H9 (cell line): ENCODE measurements around the gene TNPO1. TPM values are rescaled to one million over a fixed set of nuclear protein-coding genes. Genes with fewer than 3 reads are reported as not detected.

ENCODE experiments used
- DNase-seq: peaks from one replicate; pipeline ENCODE4 v3.0.0-alpha.2; 2017
- H2AFZ ChIP-seq: one replicate; pipeline ENCODE4 v1.6.1; 2013; ENCODE audit warnings: mild to moderate bottlenecking, low read length, control low read depth, moderate library complexity
- H2AK5ac ChIP-seq: 2 replicates; pipeline ENCODE4 v1.6.1; 2013; ENCODE audit warnings: low read length, control low read depth, mixed read lengths; ENCODE audit not compliant: insufficient read length
- H2BK120ac ChIP-seq: one replicate; pipeline ENCODE4 v1.6.1; 2013; ENCODE audit warnings: low read depth, mild to moderate bottlenecking, low read length, control low read depth, inconsistent platforms; ENCODE audit not compliant: poor library complexity, severe bottlenecking
- H2BK12ac ChIP-seq: 2 replicates; pipeline ENCODE4 v1.6.1; 2013; ENCODE audit warnings: low read length, control low read depth, mixed read lengths, low read depth; ENCODE audit not compliant: insufficient read length
- H2BK15ac ChIP-seq: 2 replicates; pipeline ENCODE4 v1.6.1; 2013; ENCODE audit warnings: low read depth, low read length, control low read depth
- H2BK20ac ChIP-seq: one replicate; pipeline ENCODE4 v1.6.1; 2013; ENCODE audit warnings: low read depth, mild to moderate bottlenecking, low read length, control low read depth, inconsistent platforms; ENCODE audit not compliant: poor library complexity, severe bottlenecking
- H2BK5ac ChIP-seq: 2 replicates; pipeline ENCODE4 v1.6.1; 2013; ENCODE audit warnings: low read length, control low read depth, mixed read lengths; ENCODE audit not compliant: insufficient read length
- H3K14ac ChIP-seq: 2 replicates; pipeline ENCODE4 v1.6.1; 2013; ENCODE audit warnings: low read length, control low read depth; ENCODE audit not compliant: insufficient read depth
- H3K18ac ChIP-seq: 2 replicates; pipeline ENCODE4 v1.6.1; 2013; ENCODE audit warnings: low read depth, mild to moderate bottlenecking, mixed read lengths, low read length, control low read depth; ENCODE audit not compliant: insufficient read length
- H3K23ac ChIP-seq: 2 replicates; pipeline ENCODE4 v1.6.1; 2013; ENCODE audit warnings: low read length, control low read depth, mixed read lengths, low read depth; ENCODE audit not compliant: insufficient read length
- H3K23me2 ChIP-seq: 2 replicates; pipeline ENCODE4 v1.6.1; 2013; ENCODE audit warnings: low read depth, mild to moderate bottlenecking, mixed read lengths, low read length, control low read depth; ENCODE audit not compliant: insufficient read length, poor library complexity, severe bottlenecking
- H3K27ac ChIP-seq: 2 replicates; pipeline ENCODE4 v1.5.1; 2013; ENCODE audit warnings: low read length, control low read depth, mixed read lengths, low read depth; ENCODE audit not compliant: insufficient read length
- H3K27me3 ChIP-seq: 2 replicates; pipeline ENCODE4 v1.6.1; 2013; ENCODE audit warnings: low read length, control low read depth, inconsistent platforms; ENCODE audit not compliant: insufficient read depth
- H3K4ac ChIP-seq: 2 replicates; pipeline ENCODE4 v1.6.1; 2013; ENCODE audit warnings: low read depth, mild to moderate bottlenecking, control low read depth, inconsistent platforms, low read length, moderate library complexity
- H3K4me1 ChIP-seq: 2 replicates; pipeline ENCODE4 v1.6.1; 2013; ENCODE audit warnings: low read length, control low read depth, inconsistent platforms; ENCODE audit not compliant: insufficient read depth
- H3K4me2 ChIP-seq: 2 replicates; pipeline ENCODE4 v1.6.1; 2013; ENCODE audit warnings: low read length, control low read depth, mixed read lengths; ENCODE audit not compliant: insufficient read length, insufficient read depth
- H3K56ac ChIP-seq: 2 replicates; pipeline ENCODE4 v1.6.1; 2013; ENCODE audit warnings: low read depth, mild to moderate bottlenecking, mixed read lengths, low read length, control low read depth; ENCODE audit not compliant: insufficient read length
- H3K79me1 ChIP-seq: 2 replicates; pipeline ENCODE4 v1.6.1; 2013; ENCODE audit warnings: low read depth, mild to moderate bottlenecking, moderate library complexity, low read length, control low read depth, inconsistent platforms; ENCODE audit not compliant: insufficient read depth, poor library complexity, severe bottlenecking
- H3K79me2 ChIP-seq: 2 replicates; pipeline ENCODE4 v1.6.1; 2013; ENCODE audit warnings: low read length, control low read depth, inconsistent platforms; ENCODE audit not compliant: insufficient read depth
- H3K9ac ChIP-seq: 2 replicates; pipeline ENCODE4 v1.6.1; 2013; ENCODE audit warnings: low read length, control low read depth, mixed read lengths; ENCODE audit not compliant: insufficient read length; ENCODE audit errors: extremely low read depth
- H3K9me3 ChIP-seq: one replicate; pipeline ENCODE4 v1.6.1; 2013; ENCODE audit warnings: low read depth, low read length, inconsistent platforms; ENCODE audit not compliant: control insufficient read depth
- H3T11ph ChIP-seq: one replicate; pipeline ENCODE4 v1.6.1; 2013; ENCODE audit warnings: mild to moderate bottlenecking, low read length, control low read depth, inconsistent platforms
- H4K20me1 ChIP-seq: one replicate; pipeline ENCODE4 v1.6.1; 2013; ENCODE audit not compliant: control insufficient read depth, insufficient read length, insufficient read depth
- H4K5ac ChIP-seq: 2 replicates; pipeline ENCODE4 v1.6.1; 2013; ENCODE audit warnings: low read depth, mild to moderate bottlenecking, mixed read lengths, low read length, control low read depth; ENCODE audit not compliant: insufficient read length
- H4K8ac ChIP-seq: replicated peaks from 2 replicates; pipeline ENCODE4 v1.6.1; 2013; ENCODE audit warnings: low read length, control low read depth, mixed read lengths, low read depth; ENCODE audit not compliant: insufficient read length
- H4K91ac ChIP-seq: 2 replicates; pipeline ENCODE4 v1.6.1; 2013; ENCODE audit warnings: low read depth, mild to moderate bottlenecking, moderate library complexity, mixed read lengths, low read length, control low read depth; ENCODE audit not compliant: insufficient read length
- H3K27ac Mint-ChIP-seq, 3 experiments: 2 replicates in 2 of 3; 3 replicates in 1 of 3; pipeline ENCODE4 v1.8.0; 2020 to 2021; ENCODE audit warnings: mixed read lengths in 3 of 3, mild to moderate bottlenecking in 1 of 3, moderate library complexity in 1 of 3
- H3K27me3 Mint-ChIP-seq: 2 replicates; pipeline ENCODE4 v1.8.0; 2021; ENCODE audit warnings: low read depth, mild to moderate bottlenecking, moderate library complexity, mixed read lengths
- H3K36me3 Mint-ChIP-seq, 3 experiments: 2 replicates in 2 of 3; 3 replicates in 1 of 3; pipeline ENCODE4 v1.8.0; 2020 to 2021; ENCODE audit warnings: low read depth in 3 of 3, mixed read lengths in 3 of 3; ENCODE audit not compliant: insufficient read depth in 1 of 3
- H3K4me1 Mint-ChIP-seq, 2 experiments: 2 replicates each; pipeline ENCODE4 v1.8.0; 2020; ENCODE audit warnings: mixed read lengths in 2 of 2
- H3K4me3 Mint-ChIP-seq, 2 experiments: 2 replicates in 1 of 2; 3 replicates in 1 of 2; pipeline ENCODE4 v1.8.0; 2020 to 2021; ENCODE audit warnings: mild to moderate bottlenecking in 2 of 2, mixed read lengths in 2 of 2, moderate library complexity in 1 of 2
- H3K9me3 Mint-ChIP-seq, 2 experiments: 2 replicates in 1 of 2; 3 replicates in 1 of 2; pipeline ENCODE4 v1.8.0; 2020; ENCODE audit warnings: mild to moderate bottlenecking in 2 of 2, mixed read lengths in 2 of 2, moderate library complexity in 1 of 2
- WGBS: extraction: QIAGEN DNeasy Blood & Tissue Kit; methylation state at CpG from one replicate; pipeline ENCODE4 v1.1.7; 2013; ENCODE audit warnings: missing lambda C conversion rate, low lambda C conversion rate, mixed read lengths; ENCODE audit not compliant: insufficient read length; ENCODE audit errors: extremely low coverage; 5-methylcytosine and 5-hydroxymethylcytosine counted together
- microRNA-seq: library from miRNA; unstranded; fragments of <30 nt; microRNA quantifications from one replicate; pipeline ENCODE4, GENCODE V29; 2020; ENCODE audit warnings: borderline microRNAs expressed
- total RNA-seq: library from RNA; stranded (reverse); gene quantifications from 2 replicates; pipeline ENCODE4 v1.2.1, GENCODE V29; 2021
- TF ChIP-seq, protein P1 (sequence below): fragments of 200-600 bp; sonication (generic); conservative IDR thresholded peaks from 3 replicates; pipeline ENCODE4 v1.8.0; 2021; ENCODE audit warnings: antibody characterized with exemption, mild to moderate bottlenecking

TNPO1 gene
- total RNA-seq, 1 experiment from 2014 or later, result 164 TPM

DNA sequence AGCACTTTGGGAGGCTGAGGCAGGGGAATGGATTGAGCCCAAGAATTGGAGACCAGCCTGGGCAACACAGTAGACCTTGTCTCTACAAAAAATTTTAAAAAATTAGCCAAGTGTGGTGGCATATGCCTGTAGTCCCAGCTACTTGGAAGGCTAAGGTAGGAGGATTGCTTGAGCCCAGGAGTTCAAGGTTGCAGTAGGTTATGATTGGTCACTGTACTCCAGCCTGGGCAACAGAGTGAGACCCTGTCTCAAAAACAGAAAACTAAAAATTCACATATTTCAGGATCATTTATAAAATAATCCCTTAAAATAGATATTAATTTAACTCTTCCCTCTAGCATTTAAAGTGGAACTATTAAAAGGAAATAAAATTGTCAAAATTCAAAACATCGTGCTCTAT is 142.8 kb downstream of the TNPO1 start:
- no peaks in the 10 kb centered on the region for H3K9me3 Mint-ChIP-seq
- Histone ChIP-seq H2BK15ac (no peak overlapping the region), H3K9me3 (no peaks in the 10 kb centered on the region), H3K27me3 (no peaks in the 10 kb centered on the region), H4K8ac (no peak overlapping the region), H3K56ac (no peak overlapping the region), H3K18ac (no peak overlapping the region), H3K14ac (no peak overlapping the region), H2BK5ac (no peak overlapping the region), H2BK12ac (no peak overlapping the region), H2AFZ (no peak overlapping the region), H4K91ac (no peak overlapping the region), H2BK120ac (no peak overlapping the region), H3K23me2 (peaks cover 12% of the 10 kb centered on the region), H2BK20ac (no peak overlapping the region), H3K23ac (no peak overlapping the region), H3K79me1 (no peaks in the 10 kb centered on the region), H4K5ac (no peak overlapping the region), H4K20me1 (no peaks in the 10 kb centered on the region), H3K4me2 (no peak overlapping the region), H2AK5ac (no peak overlapping the region), H3K27ac (no peak overlapping the region), H3K4me1 (peaks cover under 1% of the 10 kb centered on the region; the same call in 1 of the 2 replicates), H3K4ac (no peak overlapping the region), H3K79me2 (peaks cover 2% of the 10 kb centered on the region; the same call in 1 of the 2 replicates), H3T11ph (no peak overlapping the region), H3K9ac (no peak overlapping the region)
- TF ChIP-seq, protein P1, sequence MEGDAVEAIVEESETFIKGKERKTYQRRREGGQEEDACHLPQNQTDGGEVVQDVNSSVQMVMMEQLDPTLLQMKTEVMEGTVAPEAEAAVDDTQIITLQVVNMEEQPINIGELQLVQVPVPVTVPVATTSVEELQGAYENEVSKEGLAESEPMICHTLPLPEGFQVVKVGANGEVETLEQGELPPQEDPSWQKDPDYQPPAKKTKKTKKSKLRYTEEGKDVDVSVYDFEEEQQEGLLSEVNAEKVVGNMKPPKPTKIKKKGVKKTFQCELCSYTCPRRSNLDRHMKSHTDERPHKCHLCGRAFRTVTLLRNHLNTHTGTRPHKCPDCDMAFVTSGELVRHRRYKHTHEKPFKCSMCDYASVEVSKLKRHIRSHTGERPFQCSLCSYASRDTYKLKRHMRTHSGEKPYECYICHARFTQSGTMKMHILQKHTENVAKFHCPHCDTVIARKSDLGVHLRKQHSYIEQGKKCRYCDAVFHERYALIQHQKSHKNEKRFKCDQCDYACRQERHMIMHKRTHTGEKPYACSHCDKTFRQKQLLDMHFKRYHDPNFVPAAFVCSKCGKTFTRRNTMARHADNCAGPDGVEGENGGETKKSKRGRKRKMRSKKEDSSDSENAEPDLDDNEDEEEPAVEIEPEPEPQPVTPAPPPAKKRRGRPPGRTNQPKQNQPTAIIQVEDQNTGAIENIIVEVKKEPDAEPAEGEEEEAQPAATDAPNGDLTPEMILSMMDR, result no peak
- DNase-seq, result no peak
- H3K27me3 Mint-ChIP-seq, result no peaks in the 10 kb centered on the region; the same call in 1 of the 2 replicates
- no peak overlapping the region for H3K27ac Mint-ChIP-seq
- WGBS, result no CpG with 5 or more reads among the region's 1 CpG
- H3K4me1 Mint-ChIP-seq, result peaks cover 15 to 17% of the 10 kb centered on the region in 2 experiments
- H3K4me3 Mint-ChIP-seq, result no peak overlapping the region
- no peaks in the 10 kb centered on the region for H3K36me3 Mint-ChIP-seq

Small RNA genes within 50 kb of the gene (microRNA-seq; reads per million reads assigned to microRNA genes)
- not detected for gene MIR4804

Other genes with a start within 250 kb of the TNPO1 start
- gene FCHO2, start 139.4 kb downstream of the TNPO1 start, total RNA-seq, result 5.8 and 7.1 TPM in 2 replicates